GM12878 (cell line): ENCODE data around the gene PRDM1. TPM values are rescaled to one million over a fixed set of nuclear protein-coding genes. Genes with fewer than 3 reads are reported as not detected.
A peak's percentile ranks its signal among the peaks of the same experiment; 100 is the strongest.

Experiments used
- E4F1 ChIP-seq: fragments of 450-650 bp; IDR thresholded peaks from 2 replicates; pipeline ENCODE4 v1.6.1; 2018; ENCODE audit warnings: borderline replicate concordance, mild to moderate bottlenecking; ENCODE audit not compliant: partially characterized antibody
- FOXM1 ChIP-seq: IDR thresholded peaks from 2 replicates; pipeline ENCODE4 v1.6.1; 2012; ENCODE audit warnings: low read depth, mild to moderate bottlenecking, inconsistent platforms, low read length, moderate library complexity
- HCFC1 ChIP-seq: fragments of 150-350 bp; IDR thresholded peaks from 2 replicates; pipeline ENCODE4 v1.6.1; 2014; ENCODE audit warnings: low read length
- LARP7 ChIP-seq: fragments of 450-650 bp; IDR thresholded peaks from 2 replicates; pipeline ENCODE4 v1.6.1; 2017; ENCODE audit warnings: mild to moderate bottlenecking
- MTA2 ChIP-seq: fragments of 450-650 bp; IDR thresholded peaks from 2 replicates; pipeline ENCODE4 v1.6.1; 2016; ENCODE audit warnings: low read depth, mild to moderate bottlenecking, moderate library complexity
- MTA3 ChIP-seq: IDR thresholded peaks from 2 replicates; pipeline ENCODE4 v1.6.1; 2012; ENCODE audit warnings: low read length, inconsistent platforms, borderline replicate concordance
- NFIC ChIP-seq: IDR thresholded peaks from 2 replicates; pipeline ENCODE4 v1.6.1; 2012; ENCODE audit warnings: low read depth, mild to moderate bottlenecking, inconsistent platforms, low read length, moderate library complexity
- NKRF ChIP-seq: fragments of 450-650 bp; conservative IDR thresholded peaks from 2 replicates; pipeline ENCODE4 v1.6.1; 2017; ENCODE audit warnings: mild to moderate bottlenecking, moderate library complexity
- PKNOX1 ChIP-seq: fragments of 450-650 bp; IDR thresholded peaks from 2 replicates; pipeline ENCODE4 v1.6.1; 2016; ENCODE audit warnings: mild to moderate bottlenecking
- POU2F2 ChIP-seq: IDR thresholded peaks from 3 replicates; pipeline ENCODE4 v1.6.1; 2011; ENCODE audit warnings: low read depth, mild to moderate bottlenecking, low read length, borderline replicate concordance
- SMARCA5 ChIP-seq: fragments of 450-650 bp; IDR thresholded peaks from 2 replicates; pipeline ENCODE4 v1.6.1; 2017; ENCODE audit warnings: mild to moderate bottlenecking
- SREBF2 ChIP-seq: IDR thresholded peaks from 2 replicates; pipeline ENCODE4 v1.6.1; 2012; ENCODE audit warnings: mild to moderate bottlenecking, low read length
- TAF1 ChIP-seq: IDR thresholded peaks from 2 replicates; pipeline ENCODE4 v1.6.1; 2011; ENCODE audit warnings: mild to moderate bottlenecking, low read depth, low read length, borderline replicate concordance
- TBL1XR1 ChIP-seq: IDR thresholded peaks from 2 replicates; pipeline ENCODE4 v1.6.1; 2012; ENCODE audit warnings: low read depth, low read length, improper control_type of control experiment
- TCF3 ChIP-seq: IDR thresholded peaks from 2 replicates; pipeline ENCODE4 v1.6.1; 2012; ENCODE audit warnings: low read depth, mild to moderate bottlenecking, low read length, borderline replicate concordance; ENCODE audit not compliant: insufficient read depth
- ZBTB11 ChIP-seq: fragments of 450-650 bp; formaldehyde crosslinking; IDR thresholded peaks from 2 replicates; pipeline ENCODE4 v1.5.0; 2022; ENCODE audit warnings: mild to moderate bottlenecking, missing genetic modification characterization
- polyA plus RNA-seq, 11 experiments: library from polyadenylated mRNA; depleted of rRNA in 4 of 11; unstranded in 6 of 11; stranded (reverse) in 5 of 11; fragments of >200 nt; fragmentation: Nextera tagmentation in 4 of 11; fragmentation: Illumina TruSeq in 1 of 11; extraction: Ambion mirVana in 4 of 11; extraction: Trizol in 1 of 11; gene quantifications; 1 replicate in 1 of 11; 2 replicates in 10 of 11; pipeline versions ENCODE4 v1.2.1 to v1.2.3, GENCODE V29; 2011 to 2016; ENCODE audit warnings: inconsistent platforms in 2 of 11, missing spikeins in 2 of 11, low read depth in 1 of 11
- total RNA-seq, 4 experiments: library from RNA; depleted of rRNA in 3 of 4; stranded (reverse); fragments of >200 nt in 3 of 4; fragmentation: Illumina TruSeq in 1 of 4; extraction: Trizol in 1 of 4; gene quantifications; 2 replicates each; pipeline versions ENCODE4 v1.2.1 to v1.2.3, GENCODE V29; 2013 to 2021
- TF ChIP-seq, protein P1 (sequence below): IDR thresholded peaks from 2 replicates; pipeline ENCODE4 v1.6.1; 2012; ENCODE audit warnings: low read length, inconsistent platforms

PRDM1 gene
- total and polyA plus RNA-seq, 10 of the 15 experiments (the other 5 are each of a cell fraction or from before 2014, with no cell fraction given) = 1.9 to 15.8 (median 4.1) TPM

DNA sequence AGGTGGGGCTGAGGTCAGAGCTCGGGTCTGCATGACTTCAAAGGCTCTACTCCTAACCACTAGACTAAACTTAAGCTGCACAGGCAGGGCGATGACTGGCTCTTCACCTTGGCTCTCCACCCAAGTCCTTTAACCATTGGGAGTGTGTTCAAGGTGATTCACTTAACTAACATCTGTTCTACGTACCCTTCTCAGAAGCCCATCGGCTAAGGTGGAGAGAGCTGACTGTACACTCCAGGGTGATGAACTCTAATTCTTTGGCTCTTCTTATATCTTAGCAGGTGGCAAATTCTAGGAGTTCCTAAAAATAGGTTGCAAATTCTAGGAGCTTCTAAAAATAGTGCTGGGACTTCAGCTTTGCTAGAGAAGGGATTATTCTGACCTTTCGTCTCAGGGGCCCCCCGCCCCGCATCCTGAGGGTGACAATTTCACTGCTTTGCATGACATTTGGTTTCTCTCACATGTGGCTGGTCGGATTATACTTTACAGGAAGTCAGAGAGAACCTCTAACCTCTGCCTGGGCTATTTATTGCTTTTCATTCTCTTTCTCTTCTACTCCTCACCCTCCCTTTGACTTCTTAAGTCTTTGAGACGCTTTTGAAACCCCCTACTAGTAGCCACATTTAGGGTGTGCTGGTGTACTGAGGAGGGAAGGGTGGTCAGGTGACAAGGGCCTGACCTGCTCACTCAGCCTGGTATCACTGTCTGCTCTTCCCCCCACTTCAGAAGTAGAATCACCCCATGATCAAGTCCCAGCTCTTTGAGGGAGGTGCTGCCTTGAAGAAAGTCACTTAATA is 55.5 kb downstream of the PRDM1 start (continued):
- TF ChIP-seq MTA2 = peak; percentile 65; the same call in 1 of the 2 replicates
- TF ChIP-seq FOXM1 = peak; percentile 77
- TF ChIP-seq SREBF2 = no peak
- TF ChIP-seq PKNOX1 = 0 out of 2 replicates have a peak, but pooled peaks have one; percentile 17
- TF ChIP-seq, protein P1, sequence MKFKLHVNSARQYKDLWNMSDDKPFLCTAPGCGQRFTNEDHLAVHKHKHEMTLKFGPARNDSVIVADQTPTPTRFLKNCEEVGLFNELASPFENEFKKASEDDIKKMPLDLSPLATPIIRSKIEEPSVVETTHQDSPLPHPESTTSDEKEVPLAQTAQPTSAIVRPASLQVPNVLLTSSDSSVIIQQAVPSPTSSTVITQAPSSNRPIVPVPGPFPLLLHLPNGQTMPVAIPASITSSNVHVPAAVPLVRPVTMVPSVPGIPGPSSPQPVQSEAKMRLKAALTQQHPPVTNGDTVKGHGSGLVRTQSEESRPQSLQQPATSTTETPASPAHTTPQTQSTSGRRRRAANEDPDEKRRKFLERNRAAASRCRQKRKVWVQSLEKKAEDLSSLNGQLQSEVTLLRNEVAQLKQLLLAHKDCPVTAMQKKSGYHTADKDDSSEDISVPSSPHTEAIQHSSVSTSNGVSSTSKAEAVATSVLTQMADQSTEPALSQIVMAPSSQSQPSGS = 0 out of 2 replicates have a peak, but pooled peaks have one; percentile 51
- TF ChIP-seq LARP7 = no peak
- TF ChIP-seq NFIC = peak; percentile 82
- TF ChIP-seq ZBTB11 (CRISPR knock-in tag) = no peak
- TF ChIP-seq E4F1 = no peak
- TF ChIP-seq TBL1XR1 = peak; percentile 80
- 0 out of 2 replicates have a peak, but pooled peaks have one; percentile 23 for TF ChIP-seq TAF1
- TF ChIP-seq NKRF = no peak
- peak; percentile 93; the same call in 2 of the 3 replicates for TF ChIP-seq POU2F2
- peak; percentile 55; the same call in 1 of the 2 replicates for TF ChIP-seq MTA3
- 0 out of 2 replicates have a peak, but pooled peaks have one; percentile 18 for TF ChIP-seq SMARCA5
- no peak for TF ChIP-seq HCFC1
- TF ChIP-seq TCF3 = 0 out of 2 replicates have a peak, but pooled peaks have one; percentile 12
